Kidney (tissue), 14 donors: ENCODE results near the gene R3HDML. TPM values are rescaled to one million over a fixed set of nuclear protein-coding genes. Genes with fewer than 3 reads are reported as not detected.

Experiments
- DNase-seq, 5 donors: peaks; one replicate each; pipeline ENCODE4 v3.0.0-alpha.2; 2013 to 2020
- FAIRE-seq: peaks from 2 replicates; lab custom pipeline; 2012; peaks lifted over from hg19 to GRCh38; lab: Jason Lieb, UNC
- H3K27ac ChIP-seq, 2 donors: one replicate each; pipeline ENCODE4 v1.7.0; 2013; ENCODE audit warnings: low read depth in 2 of 2, low read length in 2 of 2, inconsistent platforms in 1 of 2
- H3K27me3 ChIP-seq: one replicate; pipeline ENCODE4 v1.7.1; 2013; ENCODE audit warnings: low read length, inconsistent platforms; ENCODE audit not compliant: control insufficient read depth, insufficient read depth
- H3K36me3 ChIP-seq, 3 donors: one replicate each; pipeline versions ENCODE4 v1.7.0 to v1.7.1; 2013; ENCODE audit warnings: low read length in 3 of 3, control low read depth in 1 of 3, inconsistent platforms in 1 of 3; ENCODE audit not compliant: insufficient read depth in 3 of 3, control insufficient read depth in 2 of 3
- H3K4me1 ChIP-seq, 3 donors: one replicate each; pipeline versions ENCODE4 v1.7.0 to v1.7.1; 2013; ENCODE audit warnings: low read length in 3 of 3, inconsistent platforms in 1 of 3, low read depth in 1 of 3; ENCODE audit not compliant: control insufficient read depth in 2 of 3, insufficient read depth in 2 of 3
- H3K4me3 ChIP-seq, 3 donors: one replicate each; pipeline versions ENCODE4 v1.7.0 to v1.8.1; 2013; ENCODE audit warnings: low read length in 3 of 3, control low read depth in 1 of 3, inconsistent platforms in 1 of 3
- H3K9ac ChIP-seq, 3 donors: one replicate each; pipeline versions ENCODE4 v1.7.0 to v1.7.1; 2013; ENCODE audit warnings: low read length in 3 of 3, control low read depth in 1 of 3, inconsistent platforms in 1 of 3
- H3K9me3 ChIP-seq, 3 donors: one replicate each; pipeline versions ENCODE4 v1.7.0 to v1.7.1; 2013; ENCODE audit warnings: low read length in 3 of 3, control low read depth in 1 of 3, inconsistent platforms in 1 of 3; ENCODE audit not compliant: control insufficient read depth in 2 of 3, insufficient read depth in 1 of 3
- intact Hi-C: fragments of 100-400 bp; cut with DNase I; formaldehyde crosslinking; loops from one replicate; pipeline ENCODE4 v1.11.1; 2022
- polyA plus RNA-seq: library from polyadenylated mRNA; stranded (reverse); fragments of 350-450 nt; fragmentation: Illumina TruSeq; extraction: RNeasy Lipid Tissue Mini Kit (QIAGEN cat#74804); gene quantifications from one replicate; pipeline ENCODE4 v1.2.3, GENCODE V29; 2014; ENCODE audit warnings: low read depth, low replicate concordance; ENCODE audit not compliant: insufficient read depth
- total RNA-seq: library from RNA; stranded (reverse); fragmentation: NEBNext Ultra II Directional; extraction: Animal tissue kit (Norgen Biotek cat#: 25700); gene quantifications from one replicate; pipeline ENCODE4 v1.2.1, GENCODE V29; 2021
- TF ChIP-seq, protein P1 (sequence below): IDR thresholded peaks from 3 replicates; pipeline ENCODE4 v1.5.1; 2012; ENCODE audit warnings: mild to moderate bottlenecking, moderate library complexity, borderline replicate concordance; ENCODE audit not compliant: insufficient read depth; ENCODE audit errors: extremely low read depth
- donor health status: control.
- donor health status: control.
- donor health status: control.
- donor health status: control.
- donor health status: control.
- donor health status: DM: yes; HTN: yes; CAD: no.
- donor health status: Normal renal cell carcinoma (clear cell type).

Gene R3HDML
- total and polyA plus RNA-seq, 2 donors from 2014 or later, result not detected

DNA sequence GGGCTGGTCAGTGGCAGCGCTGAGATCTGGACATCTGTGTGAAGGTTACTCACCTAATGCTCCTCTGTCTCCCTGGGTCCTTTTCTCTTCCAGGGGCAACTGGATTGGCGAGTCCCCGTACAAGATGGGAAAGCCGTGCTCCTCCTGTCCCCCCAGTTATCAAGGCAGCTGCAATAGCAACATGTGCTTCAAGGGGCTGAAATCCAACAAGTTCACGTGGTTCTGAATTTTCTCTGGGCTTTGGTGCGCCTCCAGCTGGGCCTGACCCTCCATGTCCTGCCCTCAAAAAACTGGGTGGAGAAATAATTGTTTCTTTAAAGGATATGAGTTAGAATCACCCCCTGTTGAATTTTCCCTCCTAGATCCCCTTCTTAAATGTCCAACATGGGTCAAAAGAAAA is 13.7 kb downstream of the R3HDML start:
- no peaks in the 10 kb centered on the region for H3K27me3 ChIP-seq
- no peak overlapping the region for H3K9ac ChIP-seq
- no peaks in the 10 kb centered on the region for H3K36me3 ChIP-seq
- FAIRE-seq (no peak), DNase-seq (no peak)
- no peaks in the 10 kb centered on the region for H3K4me1 ChIP-seq
- intact Hi-C loops, result no loop called here
- no peak overlapping the region for H3K4me3 ChIP-seq
- TF ChIP-seq, protein P1, sequence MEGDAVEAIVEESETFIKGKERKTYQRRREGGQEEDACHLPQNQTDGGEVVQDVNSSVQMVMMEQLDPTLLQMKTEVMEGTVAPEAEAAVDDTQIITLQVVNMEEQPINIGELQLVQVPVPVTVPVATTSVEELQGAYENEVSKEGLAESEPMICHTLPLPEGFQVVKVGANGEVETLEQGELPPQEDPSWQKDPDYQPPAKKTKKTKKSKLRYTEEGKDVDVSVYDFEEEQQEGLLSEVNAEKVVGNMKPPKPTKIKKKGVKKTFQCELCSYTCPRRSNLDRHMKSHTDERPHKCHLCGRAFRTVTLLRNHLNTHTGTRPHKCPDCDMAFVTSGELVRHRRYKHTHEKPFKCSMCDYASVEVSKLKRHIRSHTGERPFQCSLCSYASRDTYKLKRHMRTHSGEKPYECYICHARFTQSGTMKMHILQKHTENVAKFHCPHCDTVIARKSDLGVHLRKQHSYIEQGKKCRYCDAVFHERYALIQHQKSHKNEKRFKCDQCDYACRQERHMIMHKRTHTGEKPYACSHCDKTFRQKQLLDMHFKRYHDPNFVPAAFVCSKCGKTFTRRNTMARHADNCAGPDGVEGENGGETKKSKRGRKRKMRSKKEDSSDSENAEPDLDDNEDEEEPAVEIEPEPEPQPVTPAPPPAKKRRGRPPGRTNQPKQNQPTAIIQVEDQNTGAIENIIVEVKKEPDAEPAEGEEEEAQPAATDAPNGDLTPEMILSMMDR, result no peak
- H3K9me3 ChIP-seq, result no peaks in the 10 kb centered on the region
- H3K27ac ChIP-seq, result no peak overlapping the region

DNA sequence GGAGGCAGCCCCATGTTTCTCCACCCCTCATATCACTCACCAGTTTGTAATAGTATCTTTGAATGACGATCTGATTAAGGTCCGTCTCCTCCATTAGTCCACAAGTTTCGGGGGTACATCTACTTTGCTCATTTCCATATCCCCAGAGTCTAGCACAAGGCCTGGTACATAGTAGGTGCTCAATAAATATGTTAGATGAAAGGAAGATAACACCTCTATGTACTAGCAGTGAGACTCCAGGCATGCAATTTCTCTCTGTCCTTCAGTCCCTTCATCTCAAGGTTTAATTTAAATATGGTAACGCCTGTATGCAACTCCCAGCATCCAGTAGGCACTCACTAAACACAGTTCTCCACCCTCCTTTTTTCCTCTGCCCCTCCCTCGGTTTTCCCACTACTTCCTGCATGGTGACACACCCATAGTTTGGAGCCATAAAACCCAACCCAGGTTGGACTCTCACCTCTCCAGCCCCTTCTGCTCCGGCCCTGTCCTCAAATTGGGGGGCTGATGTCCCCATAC is 18.2 kb downstream of the R3HDML start:
- TF ChIP-seq, protein P1, result no peak
- no peak for DNase-seq
- FAIRE-seq, result no peak

DNA sequence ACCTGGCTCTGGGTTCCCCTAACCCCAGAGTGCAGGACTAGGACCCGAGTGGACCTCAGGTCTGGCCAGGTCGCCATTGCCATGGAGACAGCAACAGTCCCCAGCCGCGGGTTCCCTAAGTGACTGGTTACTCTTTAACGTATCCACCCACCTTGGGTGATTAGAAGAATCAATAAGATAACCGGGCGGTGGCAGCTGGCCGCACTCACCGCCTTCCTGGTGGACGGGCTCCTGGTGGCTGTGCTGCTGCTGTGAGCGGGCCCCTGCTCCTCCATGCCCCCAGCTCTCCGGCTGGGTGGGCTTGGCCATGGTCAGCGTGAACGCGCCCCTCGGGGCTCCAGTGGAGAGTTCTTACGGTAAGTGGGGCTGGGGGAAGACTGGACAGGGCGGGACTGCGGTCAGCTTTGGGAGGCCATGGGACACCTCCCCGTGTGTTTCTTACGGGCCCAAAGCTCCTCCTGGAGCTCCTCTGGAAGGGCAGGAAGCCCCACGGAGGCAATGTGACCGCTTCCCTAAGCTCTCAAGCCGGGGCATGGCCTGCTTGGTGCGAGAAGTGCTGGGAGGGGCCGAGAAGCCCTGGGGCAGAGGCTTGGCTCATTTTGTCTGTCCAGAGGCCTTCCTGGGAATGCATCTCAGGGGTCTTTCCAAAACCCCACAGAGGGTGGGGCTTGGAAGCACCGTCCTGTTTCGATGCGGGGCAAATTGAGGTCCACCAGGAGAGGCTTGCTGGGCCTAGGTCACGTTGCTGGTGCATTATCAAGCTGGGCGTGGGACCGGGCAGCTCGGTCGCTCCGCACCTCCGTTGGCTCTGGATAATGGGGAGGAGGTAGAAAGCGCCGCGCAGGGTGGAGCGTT is 18.9 kb downstream of the R3HDML start, which contains the start of gene HNF4A:
Gene HNF4A (plus strand): TSS at position 202 of the 855 bp plus-strand sequence. CDS start 106 bp downstream, at position 308.
- peaks cover 0 to 3% (median 0%) of the 10 kb centered on the region in 3 donors for H3K36me3 ChIP-seq
- no peak within 1 kb of the TSS for H3K27ac ChIP-seq
- FAIRE-seq, result no peak
- peaks cover 0 to 6% (median 5%) of the 10 kb centered on the region in 3 donors for H3K4me1 ChIP-seq
- H3K27me3 ChIP-seq, result no peaks in the 10 kb centered on the region
- intact Hi-C loops, result no loop called here
- TF ChIP-seq, protein P1, result no peak
- no peak within 1 kb of the TSS for H3K4me3 ChIP-seq
- no peak within 1 kb of the TSS for H3K9ac ChIP-seq
- no peaks in the 10 kb centered on the region for H3K9me3 ChIP-seq
- no peak for DNase-seq

More for the DNA sequence above, 18.2 kb downstream of the R3HDML start:
- H3K27ac ChIP-seq, result no peak overlapping the region
- intact Hi-C loops, result no loop called here
- H3K27me3 ChIP-seq, result no peaks in the 10 kb centered on the region
- peaks cover 0 to 6% (median 5%) of the 10 kb centered on the region in 3 donors for H3K4me1 ChIP-seq
- no peak overlapping the region for H3K9ac ChIP-seq
- no peaks in the 10 kb centered on the region for H3K9me3 ChIP-seq
- H3K4me3 ChIP-seq, result no peak overlapping the region
- peaks cover 0 to under 1% (median 0%) of the 10 kb centered on the region in 3 donors for H3K36me3 ChIP-seq
